HepG2 (cell line): Measurements from ENCODE around the gene TIMP3. TPM values are rescaled to one million over a fixed set of nuclear protein-coding genes. Genes with fewer than 3 reads are reported as not detected.

ENCODE experiments used
- ATAC-seq: fragments of 200-7000 bp; cut with Tn5 transposase; 3 replicates; pipeline ENCODE4 v1.9.1; 2020; ENCODE audit warnings: mild to moderate bottlenecking, moderate library complexity
- BruUV-seq: library from RNA; stranded (reverse); fragments of 400-500 nt; replicated peaks from 2 replicates; lab custom pipeline; 2021; lab: Mats Ljungman, UMichigan
- CTCF ChIA-PET: fragments of 300-600 bp; formaldehyde crosslinking; extraction: SDS; loops from one replicate; lab custom pipeline; 2021; ENCODE audit warnings: low total read pairs, inconsistent platforms, low intra/inter-chr PET ratio; lab: Yijun Ruan, JAX
- POLR2A ChIA-PET: fragments of 350-600 bp; sonication (Branson Sonifier 250); formaldehyde crosslinking; loops from one replicate; lab custom pipeline; 2020; ENCODE audit warnings: antibody characterized with exemption, inconsistent platforms; lab: Yijun Ruan, JAX
- DNase-seq: peaks from one replicate; pipeline ENCODE4 v3.0.0-alpha.2; 2015; ENCODE audit warnings: low spot score
- FAIRE-seq: peaks from 3 replicates; lab custom pipeline; 2011; peaks lifted over from hg19 to GRCh38; lab: Jason Lieb, UNC
- H2AFZ ChIP-seq: one replicate; pipeline ENCODE4 v1.6.1; 2011; ENCODE audit warnings: low read length, inconsistent platforms
- H3K27ac ChIP-seq: fragments of 300-600 bp; 3 replicates; pipeline ENCODE4 v1.8.0; 2011; ENCODE audit warnings: mixed run types, mild to moderate bottlenecking, mixed read lengths, low read length, inconsistent platforms; ENCODE audit not compliant: insufficient read depth; ENCODE audit errors: extremely low read length
- H3K27me3 ChIP-seq, 2 experiments: fragments of 200-600 bp in 1 of 2; 2 replicates in 1 of 2; 3 replicates in 1 of 2; pipeline versions ENCODE4 v1.6.0 to v1.8.0; 2011; ENCODE audit warnings: low read length in 2 of 2, mild to moderate bottlenecking in 2 of 2, moderate library complexity in 2 of 2, inconsistent platforms in 1 of 2; ENCODE audit not compliant: insufficient read depth in 2 of 2, control insufficient read depth in 1 of 2
- H3K36me3 ChIP-seq, 2 experiments: fragments of 200-600 bp in 1 of 2; replicated peaks in 1 of 2; 2 replicates in 1 of 2; 3 replicates in 1 of 2; pipeline versions ENCODE4 v1.5.1 to v1.8.0; 2011; ENCODE audit warnings: low read length in 2 of 2, inconsistent platforms in 1 of 2; ENCODE audit not compliant: insufficient read depth in 2 of 2, control insufficient read depth in 1 of 2
- H3K4me1 ChIP-seq: 2 replicates; pipeline ENCODE4 v1.5.1; 2012; ENCODE audit warnings: low read length, inconsistent platforms; ENCODE audit not compliant: insufficient read depth
- H3K4me2 ChIP-seq: 2 replicates; pipeline ENCODE4 v1.6.0; 2011; ENCODE audit warnings: low read depth, low read length, inconsistent platforms
- H3K4me3 ChIP-seq, 3 experiments: fragments of 200-600 bp in 1 of 3; sonication (generic), shearing (Covaris generic) in 1 of 3; replicated peaks in 1 of 3; 2 replicates each; pipeline ENCODE4 v1.5.1; 2011 to 2016; ENCODE audit warnings: low read length in 3 of 3, inconsistent platforms in 2 of 3, low read depth in 2 of 3, mild to moderate bottlenecking in 2 of 3, control low read depth in 1 of 3, mixed read lengths in 1 of 3; ENCODE audit not compliant: insufficient read depth in 1 of 3
- H3K79me2 ChIP-seq: one replicate; pipeline ENCODE4 v1.6.1; 2011; ENCODE audit warnings: low read length, inconsistent platforms; ENCODE audit not compliant: insufficient read depth
- H3K9ac ChIP-seq: 2 replicates; pipeline ENCODE4 v1.6.0; 2011; ENCODE audit warnings: mild to moderate bottlenecking, low read depth, low read length, inconsistent platforms; ENCODE audit not compliant: insufficient read depth
- H3K9me3 ChIP-seq: 2 replicates; pipeline ENCODE4 v1.5.1; 2012; ENCODE audit warnings: mild to moderate bottlenecking, low read length
- H4K20me1 ChIP-seq: 2 replicates; pipeline ENCODE4 v1.6.0; 2011; ENCODE audit warnings: inconsistent platforms, mild to moderate bottlenecking, low read length, moderate library complexity; ENCODE audit not compliant: insufficient read depth
- CENPX ChIP-seq: sonication (generic); formaldehyde crosslinking; IDR thresholded peaks from 2 replicates; pipeline ENCODE4 v1.9.0; 2021; ENCODE audit warnings: mild to moderate bottlenecking, missing genetic modification reagents, moderate library complexity
- DMTF1 ChIP-seq: sonication (generic); formaldehyde crosslinking; IDR thresholded peaks from 2 replicates; pipeline ENCODE4 v1.4.0; 2020; ENCODE audit warnings: mild to moderate bottlenecking, missing genetic modification reagents
- HDAC1 ChIP-seq: sonication (generic); formaldehyde crosslinking; IDR thresholded peaks from 2 replicates; pipeline ENCODE4 v1.5.1; 2020; ENCODE audit warnings: mild to moderate bottlenecking, missing genetic modification reagents
- NFKB2 ChIP-seq: sonication (generic); formaldehyde crosslinking; IDR thresholded peaks from 2 replicates; pipeline ENCODE4 v1.4.0; 2020; ENCODE audit warnings: missing genetic modification reagents, borderline replicate concordance
- ZKSCAN1 ChIP-seq: fragments of 150-350 bp; IDR thresholded peaks from 2 replicates; pipeline ENCODE4 v1.6.1; 2014; ENCODE audit warnings: low read length
- WGBS: methylation state at CpG from one replicate; pipeline ENCODE4 v1.1.6; 2017; ENCODE audit warnings: low lambda C conversion rate; 5-methylcytosine and 5-hydroxymethylcytosine counted together
- in situ Hi-C: cut with HindIII; loops from 2 replicates; pipeline ENCODE4 v1.10.0; 2017; ENCODE audit warnings: low pct_unique_long_range_greater_than_20kb; ENCODE audit not compliant: extremely low pct_ligation_motif_present
- intact Hi-C: fragments of 100-400 bp; cut with micrococcal nuclease; formaldehyde crosslinking; loops from one replicate; pipeline ENCODE4 v1.10.0; 2022; ENCODE audit not compliant: unreplicated experiment
- polyA plus RNA-seq, 8 experiments: library from polyadenylated mRNA; depleted of rRNA in 3 of 8; stranded (reverse) in 7 of 8; unstranded in 1 of 8; fragments of >200 nt; fragmentation: Illumina TruSeq in 4 of 8; extraction: Trizol in 4 of 8; gene quantifications; 2 replicates each; pipeline versions ENCODE4 v1.2.1 to v1.2.3, GENCODE V29; 2011 to 2016; ENCODE audit warnings: low read depth in 4 of 8, missing spikeins in 1 of 8, mixed read lengths in 1 of 8; ENCODE audit not compliant: insufficient read depth in 1 of 8
- total RNA-seq, 5 experiments: library from RNA; depleted of rRNA; stranded (reverse); fragments of >200 nt; fragmentation: Illumina TruSeq; extraction: Trizol; gene quantifications; 2 replicates each; pipeline ENCODE4 v1.2.3, GENCODE V29; 2016; ENCODE audit warnings: low read depth in 1 of 5
- TF ChIP-seq, protein P1 (sequence below): sonication (generic); formaldehyde crosslinking; IDR thresholded peaks from 2 replicates; pipeline ENCODE4 v1.4.0; 2020; ENCODE audit warnings: missing genetic modification reagents, mild to moderate bottlenecking, borderline replicate concordance
- TF ChIP-seq, protein P2 (sequence below): sonication (generic); formaldehyde crosslinking; IDR thresholded peaks from 2 replicates; pipeline ENCODE4 v1.4.0; 2020; ENCODE audit warnings: missing genetic modification reagents; ENCODE audit errors: not compliant biosample characterization

TIMP3 gene
- total and polyA plus RNA-seq, 2 of the 13 experiments (the other 11 are each of a cell fraction or from before 2014, with no cell fraction given), result 57.3 to 86.6 TPM

DNA sequence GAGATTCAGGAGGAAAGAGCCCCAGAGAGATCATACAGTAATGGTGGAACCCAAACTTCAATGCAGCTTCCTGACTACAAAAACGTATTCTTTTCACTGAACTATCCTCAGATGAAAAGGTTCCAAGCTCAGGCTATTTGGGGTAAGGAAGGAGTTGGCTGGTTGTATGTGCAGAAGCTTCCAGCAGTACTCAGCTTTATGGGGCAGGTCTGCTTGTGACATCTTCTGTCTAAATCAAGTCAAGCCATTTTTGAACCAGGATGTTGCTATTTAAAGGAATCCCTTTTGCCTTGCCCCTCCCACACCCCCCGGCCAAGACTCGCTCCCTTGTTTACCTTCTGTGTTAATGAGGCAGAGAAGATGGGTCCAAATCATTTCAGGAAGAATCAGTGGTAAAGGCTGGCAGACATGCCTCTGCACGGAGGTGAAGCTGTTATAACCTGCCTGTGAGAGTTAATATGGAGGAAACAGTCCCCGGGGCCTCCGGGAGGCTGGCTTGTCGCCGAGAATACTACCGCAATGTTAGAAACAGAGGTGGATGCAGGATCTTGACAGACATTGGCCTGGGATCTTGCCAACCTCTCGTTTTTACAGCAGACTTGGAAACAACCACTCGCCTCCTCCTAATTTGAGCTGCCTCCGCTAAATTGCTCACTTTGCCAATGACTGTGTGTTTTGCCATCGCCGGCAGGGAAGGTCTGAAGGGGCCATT is 45.4 kb downstream of the TIMP3 start (continued):
- TF ChIP-seq HDAC1 (CRISPR knock-in tag), result no peak

- TF ChIP-seq DMTF1 (CRISPR knock-in tag) (no peak), NFKB2 (CRISPR knock-in tag) (no peak), CENPX (CRISPR knock-in tag) (no peak), ZKSCAN1 (0 out of 2 replicates have a peak, but pooled peaks have one; percentile 14)
- TF ChIP-seq, protein P1, sequence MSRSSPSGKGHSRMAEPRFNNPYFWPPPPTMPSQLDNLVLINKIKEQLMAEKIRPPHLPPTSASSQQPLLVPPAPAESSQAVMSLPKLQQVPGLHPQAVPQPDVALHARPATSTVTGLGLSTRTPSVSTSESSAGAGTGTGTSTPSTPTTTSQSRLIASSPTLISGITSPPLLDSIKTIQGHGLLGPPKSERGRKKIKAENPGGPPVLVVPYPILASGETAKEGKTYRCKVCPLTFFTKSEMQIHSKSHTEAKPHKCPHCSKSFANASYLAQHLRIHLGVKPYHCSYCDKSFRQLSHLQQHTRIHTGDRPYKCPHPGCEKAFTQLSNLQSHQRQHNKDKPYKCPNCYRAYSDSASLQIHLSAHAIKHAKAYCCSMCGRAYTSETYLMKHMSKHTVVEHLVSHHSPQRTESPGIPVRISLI (CRISPR knock-in tag), result no peak
- TF ChIP-seq, protein P2, sequence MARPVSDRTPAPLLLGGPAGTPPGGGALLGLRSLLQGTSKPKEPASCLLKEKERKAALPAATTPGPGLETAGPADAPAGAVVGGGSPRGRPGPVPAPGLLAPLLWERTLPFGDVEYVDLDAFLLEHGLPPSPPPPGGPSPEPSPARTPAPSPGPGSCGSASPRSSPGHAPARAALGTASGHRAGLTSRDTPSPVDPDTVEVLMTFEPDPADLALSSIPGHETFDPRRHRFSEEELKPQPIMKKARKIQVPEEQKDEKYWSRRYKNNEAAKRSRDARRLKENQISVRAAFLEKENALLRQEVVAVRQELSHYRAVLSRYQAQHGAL (CRISPR knock-in tag), result no peak
- H3K79me2 ChIP-seq, result no peaks in the 10 kb centered on the region
- FAIRE-seq (no peak), DNase-seq (no peak), ATAC-seq (no peak)
- no peak overlapping the region for H3K27ac ChIP-seq
- ChIA-PET POLR2A (no interaction called here), CTCF (no interaction called here)
- H4K20me1 ChIP-seq, result peaks cover 6% of the 10 kb centered on the region
- no peaks in the 10 kb centered on the region for H3K27me3 ChIP-seq
- no peak overlapping the region for H2AFZ ChIP-seq
- in situ Hi-C loops (loop anchor here (25.0 kb wide), 1 partner anchor 139 kb away; no protein-coding TSS in a partner anchor), intact Hi-C loops (no loop called here)
- no TSS peak for BruUV-seq
- H3K9ac ChIP-seq, result no peak overlapping the region
- peaks cover 6 to 68% of the 10 kb centered on the region in 2 experiments for H3K36me3 ChIP-seq
- H3K4me1 ChIP-seq, result no peaks in the 10 kb centered on the region
- no peak overlapping the region for H3K4me2 ChIP-seq
- 0% methylated on average over 1 of the region's 1 CpG for WGBS
- H3K4me3 ChIP-seq, result no peak overlapping the region
- H3K9me3 ChIP-seq, result no peaks in the 10 kb centered on the region
Measured at GRCh38 chr22:32848226-32848625, 46.7 kb downstream of the TIMP3 start.
